H1 (cell line): ENCODE measurements around the gene CAPN14. TPM values are rescaled to one million over a fixed set of nuclear protein-coding genes. Genes with fewer than 3 reads are reported as not detected.

ENCODE experiments used
- CTCF ChIA-PET: fragments of 300-600 bp; sonication (Branson Sonifier 250); formaldehyde crosslinking; loops from one replicate; lab custom pipeline; 2021; ENCODE audit not compliant: partially characterized antibody; lab: Charles Lee
- POLR2A ChIA-PET: fragments of 300-600 bp; sonication (Branson Sonifier 250); formaldehyde crosslinking; loops from one replicate; lab custom pipeline; 2021; ENCODE audit warnings: inconsistent platforms; ENCODE audit not compliant: partially characterized antibody; lab: Charles Lee
- DNase-seq, 2 experiments: peaks; one replicate each; pipeline versions ENCODE4 v3.0.0 to v3.0.0-alpha.2; 2010 to 2022; ENCODE audit warnings: low spot score in 2 of 2, low read depth in 1 of 2, mixed read lengths in 1 of 2
- FAIRE-seq: peaks from 2 replicates; lab custom pipeline; 2011; peaks lifted over from hg19 to GRCh38; lab: Jason Lieb, UNC
- H2AFZ ChIP-seq: 2 replicates; pipeline ENCODE4 v1.8.1; 2012; ENCODE audit warnings: low read length, inconsistent platforms
- H2AK5ac ChIP-seq: 2 replicates; pipeline ENCODE4 v1.6.1; 2013; ENCODE audit warnings: low read depth, low read length
- H2BK120ac ChIP-seq: replicated peaks from 2 replicates; pipeline ENCODE3; 2013; ENCODE audit warnings: low read depth, low read length, inconsistent platforms
- H2BK12ac ChIP-seq: 2 replicates; pipeline ENCODE4 v1.6.1; 2013; ENCODE audit warnings: low read depth, low read length
- H2BK15ac ChIP-seq: 2 replicates; pipeline ENCODE4 v1.6.1; 2013; ENCODE audit warnings: low read length
- H2BK20ac ChIP-seq: 2 replicates; pipeline ENCODE4 v1.6.1; 2013; ENCODE audit warnings: low read length
- H2BK5ac ChIP-seq: 2 replicates; pipeline ENCODE4 v1.6.1; 2013; ENCODE audit warnings: low read depth, low read length
- H3K14ac ChIP-seq: 2 replicates; pipeline ENCODE4 v1.6.1; 2013; ENCODE audit warnings: inconsistent platforms; ENCODE audit not compliant: insufficient read length
- H3K18ac ChIP-seq: 2 replicates; pipeline ENCODE4 v1.6.1; 2013; ENCODE audit warnings: low read length; ENCODE audit errors: extremely low read depth
- H3K23ac ChIP-seq: 2 replicates; pipeline ENCODE4 v1.6.1; 2013; ENCODE audit warnings: inconsistent platforms; ENCODE audit not compliant: insufficient read length
- H3K23me2 ChIP-seq: 2 replicates; pipeline ENCODE4 v1.6.1; 2013; ENCODE audit warnings: low read depth, low read length
- H3K27ac ChIP-seq: 2 replicates; pipeline ENCODE4 v1.6.1; 2011; ENCODE audit warnings: low read depth, low read length, inconsistent platforms
- H3K27me3 ChIP-seq, 4 experiments: replicated peaks in 1 of 4; 1 replicate in 1 of 4; 2 replicates in 3 of 4; pipeline versions ENCODE4 v1.6.1 to v1.8.1; 2011 to 2013; ENCODE audit warnings: low read length in 3 of 4, mild to moderate bottlenecking in 3 of 4, inconsistent platforms in 2 of 4, mixed read lengths in 2 of 4, moderate library complexity in 1 of 4; ENCODE audit not compliant: control insufficient read depth in 3 of 4, insufficient read depth in 3 of 4; ENCODE audit errors: extremely low read depth in 1 of 4
- H3K36me3 ChIP-seq, 4 experiments: 2 replicates each; pipeline versions ENCODE4 v1.6.1 to v1.8.1; 2011 to 2013; ENCODE audit warnings: mild to moderate bottlenecking in 4 of 4, low read length in 3 of 4, moderate library complexity in 2 of 4, control low read depth in 1 of 4, inconsistent platforms in 1 of 4; ENCODE audit not compliant: insufficient read depth in 4 of 4, control insufficient read depth in 2 of 4
- H3K4ac ChIP-seq: replicated peaks from 2 replicates; pipeline ENCODE3; 2013; ENCODE audit warnings: low read length, low read depth, mixed read lengths, inconsistent platforms; ENCODE audit not compliant: insufficient read length
- H3K4me1 ChIP-seq, 4 experiments: replicated peaks in 1 of 4; 1 replicate in 1 of 4; 2 replicates in 3 of 4; pipeline versions ENCODE4 v1.6.1 to v1.8.1; 2011 to 2013; ENCODE audit warnings: low read length in 3 of 4, inconsistent platforms in 2 of 4, mixed read lengths in 1 of 4; ENCODE audit not compliant: insufficient read depth in 4 of 4, control insufficient read depth in 3 of 4
- H3K4me2 ChIP-seq, 2 experiments: 2 replicates each; pipeline versions ENCODE4 v1.6.1 to v1.8.1; 2011 to 2013; ENCODE audit warnings: low read depth in 2 of 2, low read length in 2 of 2, control low read depth in 1 of 2, inconsistent platforms in 1 of 2, mild to moderate bottlenecking in 1 of 2; ENCODE audit not compliant: insufficient read depth in 1 of 2
- H3K4me3 ChIP-seq, 4 experiments: fragments of 200-600, 300-600 bp in 1 of 4; sonication (generic), shearing (Covaris generic), sonication (Bioruptor Twin) in 1 of 4; 2 replicates each; pipeline versions ENCODE4 v1.5.1 to v1.8.1; 2011 to 2016; ENCODE audit warnings: low read length in 4 of 4, low read depth in 3 of 4, control low read depth in 2 of 4, inconsistent platforms in 2 of 4, mild to moderate bottlenecking in 2 of 4, mixed read lengths in 1 of 4, moderate library complexity in 1 of 4; ENCODE audit not compliant: insufficient read depth in 2 of 4; ENCODE audit errors: extremely low read depth in 1 of 4
- H3K56ac ChIP-seq: replicated peaks from 2 replicates; pipeline ENCODE3; 2013; ENCODE audit warnings: low read depth, mild to moderate bottlenecking, mixed read lengths, low read length, inconsistent platforms; ENCODE audit not compliant: insufficient read length
- H3K79me1 ChIP-seq: 2 replicates; pipeline ENCODE4 v1.6.1; 2013; ENCODE audit warnings: low read depth, low read length, control low read depth
- H3K79me2 ChIP-seq, 2 experiments: 2 replicates each; pipeline versions ENCODE4 v1.6.1 to v1.8.1; 2012 to 2013; ENCODE audit warnings: low read length in 2 of 2, mild to moderate bottlenecking in 2 of 2, inconsistent platforms in 1 of 2; ENCODE audit not compliant: insufficient read depth in 2 of 2, control insufficient read depth in 1 of 2
- H3K9ac ChIP-seq, 4 experiments: replicated peaks in 1 of 4; 1 replicate in 1 of 4; 2 replicates in 3 of 4; pipeline versions ENCODE4 v1.6.1 to v1.8.1; 2011 to 2013; ENCODE audit warnings: low read depth in 3 of 4, low read length in 3 of 4, control low read depth in 2 of 4, mild to moderate bottlenecking in 2 of 4, moderate library complexity in 2 of 4, inconsistent platforms in 1 of 4; ENCODE audit errors: extremely low read depth in 1 of 4
- H3K9me3 ChIP-seq, 2 experiments: 2 replicates each; pipeline versions ENCODE4 v1.6.1 to v1.8.1; 2012 to 2013; ENCODE audit warnings: mild to moderate bottlenecking in 2 of 2, moderate library complexity in 2 of 2, control low read depth in 1 of 2, inconsistent platforms in 1 of 2, low read depth in 1 of 2, low read length in 1 of 2, mixed read lengths in 1 of 2; ENCODE audit not compliant: insufficient read depth in 2 of 2
- H4K20me1 ChIP-seq, 2 experiments: replicated peaks in 1 of 2; 2 replicates each; pipeline versions ENCODE3 to v1.8.1; 2011 to 2013; ENCODE audit warnings: inconsistent platforms in 2 of 2, low read length in 2 of 2, mild to moderate bottlenecking in 1 of 2; ENCODE audit not compliant: insufficient read depth in 2 of 2, control insufficient read depth in 1 of 2
- H4K5ac ChIP-seq: 2 replicates; pipeline ENCODE4 v1.6.1; 2013; ENCODE audit warnings: low read length, low read depth, mixed read lengths, inconsistent platforms; ENCODE audit not compliant: insufficient read length
- H4K8ac ChIP-seq: 2 replicates; pipeline ENCODE4 v1.8.0; 2013; ENCODE audit warnings: mild to moderate bottlenecking, moderate library complexity, low read length, inconsistent platforms; ENCODE audit not compliant: insufficient read depth; ENCODE audit errors: extremely low read depth
- H4K91ac ChIP-seq: replicated peaks from 2 replicates; pipeline ENCODE3; 2013; ENCODE audit warnings: low read length, mixed read lengths, inconsistent platforms; ENCODE audit not compliant: insufficient read length
- BRCA1 ChIP-seq: IDR thresholded peaks from 2 replicates; pipeline ENCODE4 v1.6.1; 2012; ENCODE audit warnings: low read depth, low read length, improper control_type of control experiment
- CTBP2 ChIP-seq: IDR thresholded peaks from 2 replicates; pipeline ENCODE4 v1.7.0; 2011; ENCODE audit warnings: borderline replicate concordance, mild to moderate bottlenecking, moderate library complexity, mixed read lengths, low read length; ENCODE audit not compliant: insufficient read depth, insufficient read length
- GABPA ChIP-seq: IDR thresholded peaks from 2 replicates; pipeline ENCODE4 v1.6.1; 2011; ENCODE audit warnings: mild to moderate bottlenecking, low read length, moderate library complexity, borderline replicate concordance; ENCODE audit not compliant: insufficient read depth
- JUND ChIP-seq: IDR thresholded peaks from 2 replicates; pipeline ENCODE4 v1.6.1; 2011; ENCODE audit warnings: mild to moderate bottlenecking, improper control_type of control experiment, low read length
- RAD21 ChIP-seq, 2 experiments: IDR thresholded peaks in 1 of 2; conservative IDR thresholded peaks in 1 of 2; 2 replicates each; pipeline ENCODE4 v1.6.1; 2011; ENCODE audit warnings: low read depth in 2 of 2, low read length in 2 of 2, improper control_type of control experiment in 1 of 2, inconsistent platforms in 1 of 2, mild to moderate bottlenecking in 1 of 2, moderate library complexity in 1 of 2
- SAP30 ChIP-seq: fragments of 300-600 bp; sonication (generic); IDR thresholded peaks from 2 replicates; pipeline ENCODE4 v1.7.1; 2012; ENCODE audit warnings: low read length, moderate library complexity, mild to moderate bottlenecking, inconsistent platforms; ENCODE audit not compliant: insufficient read depth, insufficient replicate concordance
- SP1 ChIP-seq: IDR thresholded peaks from 2 replicates; pipeline ENCODE4 v1.6.1; 2011; ENCODE audit warnings: low read depth, low read length
- WGBS, 2 experiments: shearing (Covaris generic) in 1 of 2; methylation state at CpG; one replicate each; pipeline versions ENCODE4 v1.1.6 to v1.1.7; 2013 to 2015; ENCODE audit warnings: low lambda C conversion rate in 2 of 2, mixed read lengths in 2 of 2, inconsistent platforms in 1 of 2, low coverage in 1 of 2, missing lambda C conversion rate in 1 of 2; ENCODE audit not compliant: insufficient replicate concordance in 2 of 2, insufficient coverage in 1 of 2, insufficient read length in 1 of 2; ENCODE audit errors: extremely low coverage in 1 of 2, missing lambda C conversion rate in 1 of 2; 5-methylcytosine and 5-hydroxymethylcytosine counted together
- polyA plus RNA-seq, 7 experiments: library from polyadenylated mRNA; depleted of rRNA in 3 of 7; stranded (reverse) in 5 of 7; unstranded in 2 of 7; fragments of >200 nt in 5 of 7; fragments of 200-250 nt in 2 of 7; gene quantifications; 1 replicate in 5 of 7; 2 replicates in 1 of 7; 4 replicates in 1 of 7; pipeline versions ENCODE4 v1.2.1 to v1.2.3, GENCODE V29; 2011 to 2013; ENCODE audit warnings: missing spikeins in 2 of 7, mixed read lengths in 2 of 7
- total RNA-seq: library from RNA; stranded (reverse); fragmentation: NEBNext Ultra II Directional; extraction: Animal tissue kit (Norgen Biotek cat#: 25700); gene quantifications from 2 replicates; pipeline ENCODE4 v1.2.1, GENCODE V29; 2021
- TF ChIP-seq, protein P1 (sequence below): IDR thresholded peaks from 2 replicates; pipeline ENCODE4 v1.6.1; 2012; ENCODE audit warnings: inconsistent platforms

CAPN14 gene
- total and polyA plus RNA-seq, 2 of the 8 experiments (the other 6 are each of a cell fraction or from before 2014, with no cell fraction given) = 0.07 TPM; not detected in 1

DNA sequence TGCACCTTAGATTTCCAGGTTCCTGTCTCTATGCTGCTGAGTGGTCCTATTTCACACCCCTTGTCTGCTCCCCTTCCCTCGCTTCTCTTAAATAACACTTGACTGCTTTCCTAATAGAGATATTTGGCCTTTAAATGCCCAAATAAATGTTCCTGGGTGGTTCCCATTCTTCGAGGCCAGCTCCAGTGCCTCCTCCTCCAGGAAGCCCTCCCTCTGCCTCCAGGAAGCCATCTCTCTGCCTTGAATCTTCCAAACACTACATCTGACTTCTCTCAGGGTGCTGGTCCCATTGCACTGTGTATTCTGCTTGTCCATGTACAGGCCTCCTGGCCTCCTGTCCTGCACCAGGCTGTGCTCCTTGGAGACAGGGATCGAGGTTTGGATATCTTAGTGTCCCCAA lies 30.8 kb upstream of the CAPN14 start:
- FAIRE-seq = no peak
- Histone ChIP-seq H2AK5ac (no peak overlapping the region), H4K20me1 (peaks cover 0 to 2% of the 10 kb centered on the region in 2 experiments), H3K36me3 (no peaks in the 10 kb centered on the region), H2BK12ac (no peak overlapping the region), H3K79me2 (no peaks in the 10 kb centered on the region), H3K27me3 (no peaks in the 10 kb centered on the region), H2BK15ac (no peak overlapping the region), H3K9me3 (no peaks in the 10 kb centered on the region), H2BK20ac (no peak overlapping the region), H3K9ac (no peak overlapping the region), H3K18ac (no peak overlapping the region), H3K14ac (no peak overlapping the region), H3K79me1 (no peaks in the 10 kb centered on the region; the same call in 1 of the 2 replicates), H2AFZ (no peak overlapping the region), H3K27ac (no peak overlapping the region), H4K8ac (no peak overlapping the region), H3K23ac (no peak overlapping the region), H3K23me2 (no peaks in the 10 kb centered on the region; the same call in 1 of the 2 replicates), H3K4me3 (no peak overlapping the region), H2BK5ac (no peak overlapping the region; the same call in 1 of the 2 replicates), H2BK120ac (no peak overlapping the region), H3K4ac (no peak overlapping the region), H4K91ac (no peak overlapping the region), H4K5ac (no peak overlapping the region), H3K4me2 (no peak overlapping the region), H3K56ac (no peak overlapping the region), H3K4me1 (no peaks in the 10 kb centered on the region; a peak in 1 of 7 replicates)
- TF ChIP-seq JUND (no peak), SP1 (no peak), CTBP2 (no peak), BRCA1 (no peak), GABPA (no peak), RAD21 (IDR thresholded peaks at IDR 0.05 in 1 of 2, conservative IDR thresholded peaks at IDR 0.05 in 1 of 2; ENCODE audit: low read depth in 2 of 2, low read length in 2 of 2) (no peak), SAP30 (no peak)
- TF ChIP-seq, protein P1, sequence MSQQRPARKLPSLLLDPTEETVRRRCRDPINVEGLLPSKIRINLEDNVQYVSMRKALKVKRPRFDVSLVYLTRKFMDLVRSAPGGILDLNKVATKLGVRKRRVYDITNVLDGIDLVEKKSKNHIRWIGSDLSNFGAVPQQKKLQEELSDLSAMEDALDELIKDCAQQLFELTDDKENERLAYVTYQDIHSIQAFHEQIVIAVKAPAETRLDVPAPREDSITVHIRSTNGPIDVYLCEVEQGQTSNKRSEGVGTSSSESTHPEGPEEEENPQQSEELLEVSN = no peak
- CTCF ChIA-PET = interaction anchor here (0.7 to 1.5 kb wide), 2 partner anchors 17 to 363 kb away, joined by 3 read pairs; no protein-coding TSS in a partner anchor
- no peak for DNase-seq
- WGBS, 2 experiments = 91% methylated on average over 3 of the region's 3 CpGs; no CpG with 5 or more reads in 1 of the 2 experiments
- POLR2A ChIA-PET = no interaction called here
